K562 (cell line): ENCODE data around the gene DNAJB2. TPM values are rescaled to one million over a fixed set of nuclear protein-coding genes. Genes with fewer than 3 reads are reported as not detected.

Experiments used
- ATAC-seq: fragments of 200-7000 bp; cut with Tn5 transposase; 3 replicates; pipeline ENCODE4 v1.9.1; 2020; ENCODE audit warnings: moderate library complexity
- BruUV-seq: library from RNA; stranded (reverse); fragments of 400-500 nt; replicated peaks from 2 replicates; lab custom pipeline; 2021; lab: Mats Ljungman, UMichigan
- CTCF ChIA-PET: fragments of 300-600 bp; formaldehyde crosslinking; extraction: SDS; loops from one replicate; lab custom pipeline; 2021; ENCODE audit warnings: low intra/inter-chr PET ratio; lab: Yijun Ruan, JAX
- POLR2A ChIA-PET: fragments of 300-600, 350-650 bp; sonication (Branson Sonifier 250); formaldehyde crosslinking; extraction: SDS; loops from one replicate; lab custom pipeline; 2021; ENCODE audit warnings: antibody characterized with exemption, inconsistent platforms; lab: Yijun Ruan, JAX
- DNase-seq, 4 experiments: peaks; one replicate each; pipeline versions ENCODE4 v3.0.0 to v3.0.0-alpha.2; 2011 to 2018; ENCODE audit warnings: low spot score in 3 of 4, mixed read lengths in 3 of 4; ENCODE audit errors: extremely low read depth in 1 of 4
- FAIRE-seq: peaks from 2 replicates; lab custom pipeline; 2011; peaks lifted over from hg19 to GRCh38; lab: Jason Lieb, UNC
- H2AFZ ChIP-seq: 2 replicates; pipeline ENCODE4 v1.6.0; 2011; ENCODE audit warnings: low read depth, low read length, control low read depth, inconsistent platforms
- H3K27ac ChIP-seq: fragments of 200-600 bp; 3 replicates; pipeline ENCODE4 v1.8.0; 2011; ENCODE audit warnings: low read depth, mild to moderate bottlenecking, control low read depth, inconsistent platforms, low read length, moderate library complexity, mixed read lengths; ENCODE audit errors: extremely low read depth
- H3K27me3 ChIP-seq, 2 experiments: fragments of 300-600 bp in 1 of 2; 2 replicates in 1 of 2; 3 replicates in 1 of 2; pipeline versions ENCODE4 v1.6.0 to v1.8.0; 2011; ENCODE audit warnings: inconsistent platforms in 2 of 2, low read length in 2 of 2, mild to moderate bottlenecking in 1 of 2, mixed read lengths in 1 of 2, moderate library complexity in 1 of 2; ENCODE audit not compliant: control insufficient read depth in 2 of 2, insufficient read depth in 2 of 2
- H3K36me3 ChIP-seq: fragments of 300-600 bp; 3 replicates; pipeline ENCODE4 v1.8.0; 2011; ENCODE audit warnings: mild to moderate bottlenecking, low read length, inconsistent platforms; ENCODE audit not compliant: control insufficient read depth, insufficient read depth
- H3K4me1 ChIP-seq, 2 experiments: fragments of 200-600 bp in 1 of 2; replicated peaks in 1 of 2; 2 replicates in 1 of 2; 3 replicates in 1 of 2; pipeline versions ENCODE4 v1.5.1 to v1.8.0; 2011; ENCODE audit warnings: inconsistent platforms in 2 of 2, low read length in 2 of 2, mild to moderate bottlenecking in 1 of 2, mixed read lengths in 1 of 2, moderate library complexity in 1 of 2; ENCODE audit not compliant: control insufficient read depth in 2 of 2, insufficient read depth in 2 of 2
- H3K4me2 ChIP-seq: 2 replicates; pipeline ENCODE4 v1.6.1; 2011; ENCODE audit warnings: low read length, control low read depth, inconsistent platforms, mixed read lengths; ENCODE audit not compliant: insufficient read depth
- H3K4me3 ChIP-seq: fragments of 200-600 bp; sonication (generic), shearing (Covaris generic); 2 replicates; pipeline ENCODE4 v1.5.1; 2016; ENCODE audit warnings: control low read depth, inconsistent platforms
- H3K79me2 ChIP-seq: fragments of 200-600 bp; 3 replicates; pipeline ENCODE4 v1.8.0; 2011; ENCODE audit warnings: low read length, inconsistent platforms; ENCODE audit not compliant: control insufficient read depth, insufficient read depth
- H3K9ac ChIP-seq, 2 experiments: 2 replicates each; pipeline versions ENCODE4 v1.6.0 to v1.6.1; 2011; ENCODE audit warnings: low read depth in 2 of 2, low read length in 2 of 2, control low read depth in 1 of 2, inconsistent platforms in 1 of 2, mild to moderate bottlenecking in 1 of 2, mixed read lengths in 1 of 2; ENCODE audit not compliant: insufficient read depth in 1 of 2
- H3K9me1 ChIP-seq: one replicate; pipeline ENCODE4 v1.6.0; 2011; ENCODE audit warnings: inconsistent platforms, mild to moderate bottlenecking, low read length, moderate library complexity; ENCODE audit not compliant: control insufficient read depth, insufficient read depth
- H3K9me3 ChIP-seq: replicated peaks from 2 replicates; pipeline ENCODE4 v1.5.1; 2011; ENCODE audit warnings: low read depth, low read length, inconsistent platforms; ENCODE audit not compliant: control insufficient read depth, insufficient read depth
- H4K20me1 ChIP-seq: replicated peaks from 2 replicates; pipeline ENCODE4 v1.6.1; 2011; ENCODE audit warnings: low read length, inconsistent platforms, mixed read lengths; ENCODE audit not compliant: control insufficient read depth, insufficient read depth
- ARID3A ChIP-seq: IDR thresholded peaks from 2 replicates; pipeline ENCODE4 v1.6.1; 2012; ENCODE audit warnings: low read depth, low read length, improper control_type of control experiment, borderline replicate concordance
- ETV6 ChIP-seq, 3 experiments: fragments of 150-350 bp in 1 of 3; sonication (generic) in 1 of 3; formaldehyde crosslinking in 1 of 3; IDR thresholded peaks; 2 replicates each; pipeline versions ENCODE4 v1.6.1 to v1.8.0; 2014 to 2022; ENCODE audit warnings: borderline replicate concordance in 2 of 3, low read depth in 2 of 3, antibody characterized with exemption in 1 of 3, low read length in 1 of 3, mild to moderate bottlenecking in 1 of 3, missing genetic modification reagents in 1 of 3
- HMG20B ChIP-seq: fragments of 250-450 bp; sonication (Bioruptor Pico); IDR thresholded peaks from 2 replicates; pipeline ENCODE4 v1.5.0; 2021; ENCODE audit warnings: mild to moderate bottlenecking
- MLLT1 ChIP-seq, 2 experiments: fragments of 450-650 bp; IDR thresholded peaks; 2 replicates each; pipeline ENCODE4 v1.6.1; 2016
- RAD21 ChIP-seq, 2 experiments: fragments of 250-450 bp in 1 of 2; fragments of 450-650 bp in 1 of 2; sonication (Bioruptor Pico) in 1 of 2; formaldehyde crosslinking in 1 of 2; IDR thresholded peaks in 1 of 2; conservative IDR thresholded peaks in 1 of 2; 2 replicates each; pipeline versions ENCODE4 v1.4.0 to v1.8.0; 2020 to 2022; ENCODE audit warnings: mild to moderate bottlenecking in 2 of 2, moderate library complexity in 1 of 2
- RBM22 ChIP-seq: fragments of 200-400 bp; formaldehyde crosslinking; IDR thresholded peaks from 2 replicates; pipeline ENCODE4 v1.6.1; 2018; ENCODE audit warnings: low read length, low read depth; ENCODE audit not compliant: poor library complexity, severe bottlenecking
- SMAD1 ChIP-seq: fragments of 150-350 bp; IDR thresholded peaks from 2 replicates; pipeline ENCODE4 v1.6.1; 2014; ENCODE audit warnings: low read length, low read depth; ENCODE audit not compliant: partially characterized antibody
- SMAD4 ChIP-seq: fragments of 250-450 bp; sonication (Bioruptor Pico); conservative IDR thresholded peaks from 2 replicates; pipeline ENCODE4 v1.8.0; 2021; ENCODE audit warnings: inconsistent platforms, mild to moderate bottlenecking, moderate library complexity
- SP2 ChIP-seq: IDR thresholded peaks from 2 replicates; pipeline ENCODE4 v1.6.1; 2011; ENCODE audit warnings: mild to moderate bottlenecking, low read depth, low read length, moderate library complexity; ENCODE audit not compliant: poor library complexity, severe bottlenecking; ENCODE audit errors: extremely low read depth
- TOE1 ChIP-seq, 2 experiments: fragments of 450-650 bp in 1 of 2; sonication (generic) in 1 of 2; formaldehyde crosslinking in 1 of 2; IDR thresholded peaks; 2 replicates each; pipeline versions ENCODE4 v1.7.1 to v1.8.0; 2016 to 2022; ENCODE audit warnings: borderline replicate concordance in 2 of 2, mild to moderate bottlenecking in 2 of 2, antibody characterized with exemption in 1 of 2, inconsistent platforms in 1 of 2, low read depth in 1 of 2, missing genetic modification reagents in 1 of 2, moderate library complexity in 1 of 2
- WGBS: fragments of 100-300 bp; shearing (Covaris generic); methylation state at CpG from one replicate; pipeline ENCODE4 v1.1.6; 2016; ENCODE audit warnings: low coverage, mixed read lengths; ENCODE audit not compliant: insufficient coverage; ENCODE audit errors: missing lambda C conversion rate; 5-methylcytosine and 5-hydroxymethylcytosine counted together
- in situ Hi-C: fragments of 300-500 bp; cut with MboI; formaldehyde crosslinking; loops from 4 replicates; pipeline ENCODE4 v1.15.0; 2018; ENCODE audit warnings: inconsistent platforms, mixed read lengths
- intact Hi-C: fragments of 100-400 bp; cut with micrococcal nuclease; formaldehyde crosslinking; loops from 2 replicates; pipeline ENCODE4 v1.14.2; 2022
- polyA plus RNA-seq, 8 experiments: library from polyadenylated mRNA; depleted of rRNA in 4 of 8; stranded (reverse) in 5 of 8; unstranded in 3 of 8; fragments of >200 nt; fragmentation: Nextera tagmentation in 2 of 8; fragmentation: Illumina TruSeq in 1 of 8; extraction: Ambion mirVana in 2 of 8; extraction: Trizol in 1 of 8; gene quantifications; 2 replicates each; pipeline versions ENCODE4 v1.2.1 to v1.2.3, GENCODE V29; 2011 to 2014; ENCODE audit warnings: inconsistent platforms in 1 of 8, missing spikeins in 1 of 8
- total RNA-seq, 7 experiments: library from RNA; depleted of rRNA in 6 of 7; stranded (reverse); fragments of >200 nt in 6 of 7; fragmentation: Illumina TruSeq in 2 of 7; extraction: Trizol in 2 of 7; gene quantifications; 2 replicates each; pipeline versions ENCODE4 v1.2.1 to v1.2.3, GENCODE V29; 2011 to 2021; ENCODE audit warnings: low replicate concordance in 1 of 7

The DNAJB2 gene
- total and polyA plus RNA-seq, 9 of the 15 experiments (the other 6 are each of a cell fraction or from before 2014, with no cell fraction given): 0.08 to 3.0 (median 2.2) TPM; not detected in 1

- Histone ChIP-seq H3K79me2 (no peaks in the 10 kb centered on the region), H2AFZ (no peak overlapping the region), H3K9me1 (no peaks in the 10 kb centered on the region), H3K4me3 (no peak overlapping the region), H3K27ac (no peak overlapping the region), H3K4me2 (no peak overlapping the region), H4K20me1 (no peaks in the 10 kb centered on the region), H3K27me3 (no peaks in the 10 kb centered on the region), H3K9ac (no peak overlapping the region), H3K9me3 (no peaks in the 10 kb centered on the region), H3K4me1 (peaks cover 0 to 6% of the 10 kb centered on the region in 2 experiments; a peak in 2 of 5 replicates), H3K36me3 (no peaks in the 10 kb centered on the region)
- POLR2A ChIA-PET: interaction anchor here (2.1 kb wide), 1 partner anchor 10 kb away, joined by 7 read pairs; no protein-coding TSS in a partner anchor
- 15% methylated on average over 2 of the region's 2 CpGs for WGBS
- FAIRE-seq (no peak), DNase-seq (no peak), ATAC-seq (no peak)
- no TSS peak for BruUV-seq
- intact Hi-C loops: no loop called here
- in situ Hi-C loops: no loop called here
- TF ChIP-seq SMAD4 (CRISPR knock-in tag) (no peak), RAD21 (CRISPR knock-in tag; conservative IDR thresholded peaks at IDR 0.05 in 1 of 2, IDR thresholded peaks at IDR 0.05 in 1 of 2) (no peak), MLLT1 (IDR thresholded peaks at IDR 0.05) (no peak), HMG20B (CRISPR knock-in tag) (no peak), SP2 (no peak), SMAD1 (no peak), ARID3A (no peak), RBM22 (no peak), ETV6 (IDR thresholded peaks at IDR 0.05; ENCODE audit: borderline replicate concordance in 1 of 2, low read depth in 2 of 2, low read length in 1 of 2) (no peak), ETV6 (CRISPR knock-in tag; IDR thresholded peaks at IDR 0.05; ENCODE audit: borderline replicate concordance) (no peak), TOE1 (IDR thresholded peaks at IDR 0.05; ENCODE audit: borderline replicate concordance) (no peak), TOE1 (CRISPR knock-in tag; IDR thresholded peaks at IDR 0.05; ENCODE audit: borderline replicate concordance, low read depth) (no peak)
- CTCF ChIA-PET: no interaction called here
Observed at GRCh38 chr2:219271021-219271420, 8.1 kb upstream of the DNAJB2 start.
